Ascending aorta (tissue), 2 donors: ENCODE results near the gene ANTXR1. TPM values are rescaled to one million over a fixed set of nuclear protein-coding genes. Genes with fewer than 3 reads are reported as not detected.

Experiments
- DNase-seq, 2 donors: peaks; one replicate each; pipeline ENCODE4 v3.0.0-alpha.2; 2019; ENCODE audit warnings: low spot score in 2 of 2
- H3K27ac ChIP-seq, 2 donors: fragments of 200-600 bp; sonication (generic); one replicate each; pipeline ENCODE4 v1.5.1; 2016 to 2017; ENCODE audit warnings: mild to moderate bottlenecking in 1 of 2
- H3K27me3 ChIP-seq: fragments of 200-600 bp; sonication (generic); one replicate; pipeline ENCODE4 v1.5.1; 2017
- H3K36me3 ChIP-seq, 2 donors: fragments of 200-600 bp; sonication (generic); one replicate each; pipeline ENCODE4 v1.5.1; 2016
- H3K4me1 ChIP-seq, 2 donors: fragments of 200-600 bp; sonication (generic); one replicate each; pipeline ENCODE4 v1.5.1; 2016 to 2017; ENCODE audit warnings: mild to moderate bottlenecking in 1 of 2
- H3K4me3 ChIP-seq, 2 donors: fragments of 200-600 bp; sonication (generic); one replicate each; pipeline ENCODE4 v1.5.1; 2016 to 2017; ENCODE audit warnings: mild to moderate bottlenecking in 1 of 2
- H3K9me3 ChIP-seq, 2 donors: fragments of 200-600 bp; sonication (generic); one replicate each; pipeline ENCODE4 v1.5.1; 2016
- CTCF ChIP-seq, 3 experiments: fragments of 200-600 bp in 2 of 3; fragments of 450-650 bp in 1 of 3; sonication (generic) in 2 of 3; IDR thresholded peaks; one replicate each; pipeline ENCODE4 v1.5.1; 2016 to 2019; ENCODE audit warnings: antibody characterized with exemption in 3 of 3, mild to moderate bottlenecking in 1 of 3, moderate library complexity in 1 of 3
- intact Hi-C: fragments of 100-400 bp; cut with DNase I; formaldehyde crosslinking; loops from one replicate; pipeline ENCODE4 v1.15.1; 2023
- total RNA-seq: library from RNA; depleted of rRNA; stranded (reverse); fragments of >200 nt; gene quantifications from one replicate; pipeline ENCODE4 v1.1.0, GENCODE V29; 2016

ANTXR1 gene
- total RNA-seq, 1 donor from 2014 or later, result 90.3 TPM

DNA sequence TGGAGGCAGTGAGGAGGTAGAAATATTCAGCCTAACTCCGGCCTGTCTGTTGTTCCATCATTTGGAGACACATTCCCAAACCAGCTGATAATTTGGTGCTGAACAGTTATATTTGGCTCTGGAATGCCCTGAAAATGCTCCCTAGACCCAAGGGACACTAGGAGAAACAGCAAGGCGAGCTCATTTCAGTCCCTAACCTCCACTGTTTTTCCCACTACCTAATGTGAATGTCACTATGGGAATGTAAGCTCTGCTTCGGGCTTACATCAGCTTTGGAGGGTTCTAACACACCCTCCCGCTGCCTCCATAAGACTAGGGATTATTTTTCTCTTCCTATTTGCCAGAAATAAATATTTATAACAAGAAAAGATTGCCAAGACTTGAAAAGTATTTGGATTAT, 103.5 kb downstream of the ANTXR1 start:
- Histone ChIP-seq H3K9me3 (no peaks in the 10 kb centered on the region), H3K4me1 (peaks cover 12 to 59% of the 10 kb centered on the region in 2 donors), H3K36me3 (no peaks in the 10 kb centered on the region), H3K27ac (peak overlapping the region; percentile 90 to 91), H3K4me3 (no peak overlapping the region), H3K27me3 (no peaks in the 10 kb centered on the region)
- peak in 1 of 2 donors; percentile 68 for DNase-seq
- TF ChIP-seq CTCF (IDR thresholded peaks at IDR 0.05), result no peak
- intact Hi-C loops, result loop anchor here (5.0 kb wide), 3 partner anchors 46 to 104 kb away; partner anchors contain the start of gene ANTXR1

DNA sequence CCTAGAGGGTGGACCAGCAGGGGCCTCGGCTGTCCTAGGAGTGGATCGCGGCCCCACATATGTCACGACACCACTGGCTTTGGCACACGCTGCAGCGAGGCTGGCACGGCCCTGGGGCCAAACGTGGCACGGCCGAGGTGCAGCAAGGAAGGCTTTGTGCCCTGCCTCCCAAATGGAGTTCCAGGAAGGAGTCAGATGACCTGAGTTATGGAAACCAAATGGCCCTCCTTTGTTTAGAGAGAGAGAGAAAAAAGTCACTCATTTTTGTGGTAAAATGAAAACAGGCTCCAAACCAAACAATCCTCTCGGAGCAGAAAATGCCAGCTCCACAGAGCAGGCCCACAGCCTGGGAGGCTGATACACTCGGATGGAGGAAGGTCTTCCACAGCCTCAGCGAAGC, 105.6 kb downstream of the ANTXR1 start:
- Histone ChIP-seq H3K4me3 (peak overlapping the region in 1 of 2 donors; percentile 28), H3K4me1 (peaks cover 16 to 68% of the 10 kb centered on the region in 2 donors), H3K27me3 (no peaks in the 10 kb centered on the region), H3K27ac (peak overlapping the region; percentile 90 to 91), H3K9me3 (no peaks in the 10 kb centered on the region), H3K36me3 (peaks cover 5 to 6% of the 10 kb centered on the region in 2 donors)
- peak in 1 of 2 donors; percentile 66 for DNase-seq
- intact Hi-C loops, result loop anchor here (1.0 to 5.0 kb wide), 6 partner anchors 19 to 188 kb away; partner anchors contain the start of gene ANTXR1
- TF ChIP-seq CTCF (IDR thresholded peaks at IDR 0.05), result no peak

- peak overlapping the region; percentile 90 to 91 for H3K27ac ChIP-seq
- peak in 1 of 2 donors; percentile 69 for DNase-seq
- intact Hi-C loops, result loop anchor here (2.0 to 5.0 kb wide), 5 partner anchors 43 to 188 kb away; partner anchors contain the start of gene ANTXR1
Measured at GRCh38 chr2:69119104-69119894, 106.3 kb downstream of the ANTXR1 start.

DNA sequence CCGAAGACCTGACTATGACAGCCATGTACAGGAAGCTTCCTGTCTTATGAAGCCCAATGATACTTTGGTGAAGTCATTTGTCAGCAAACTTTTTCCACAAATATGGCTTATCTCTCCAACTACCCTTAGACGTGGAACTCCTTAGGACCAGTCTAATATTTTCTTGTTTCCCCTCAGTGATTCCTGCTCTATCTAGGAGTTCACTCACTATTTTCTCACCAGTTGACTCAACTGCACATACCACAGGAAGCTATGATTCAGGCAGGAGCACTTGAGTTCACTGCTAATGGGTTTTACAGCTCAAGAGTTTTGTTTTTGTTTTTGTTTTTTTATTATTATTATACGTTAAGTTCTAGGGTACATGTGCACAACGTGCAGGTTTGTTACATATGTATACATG, 109.3 kb downstream of the ANTXR1 start:
- peaks cover 12 to 40% of the 10 kb centered on the region in 2 donors for H3K4me1 ChIP-seq
- peaks cover 24 to 37% of the 10 kb centered on the region in 2 donors for H3K36me3 ChIP-seq
- no peak overlapping the region for H3K4me3 ChIP-seq
- no peaks in the 10 kb centered on the region for H3K9me3 ChIP-seq
- intact Hi-C loops, result no loop called here
- no peaks in the 10 kb centered on the region for H3K27me3 ChIP-seq
- no peak for TF ChIP-seq CTCF (IDR thresholded peaks at IDR 0.05)
- H3K27ac ChIP-seq, result peak overlapping the region; percentile 90 to 91
- DNase-seq, result no peak

More at GRCh38 chr2:69119104-69119894, 106.3 kb downstream of the ANTXR1 start:
- Histone ChIP-seq H3K4me1 (peaks cover 16 to 66% of the 10 kb centered on the region in 2 donors), H3K27me3 (no peaks in the 10 kb centered on the region), H3K9me3 (no peaks in the 10 kb centered on the region), H3K4me3 (no peak overlapping the region), H3K36me3 (peaks cover 11 to 13% of the 10 kb centered on the region in 2 donors)
- TF ChIP-seq CTCF (IDR thresholded peaks at IDR 0.05), result peak; percentile 11 to 49 (median 16)

- no peaks in the 10 kb centered on the region for H3K9me3 ChIP-seq
- no peak overlapping the region for H3K4me3 ChIP-seq
- H3K27ac ChIP-seq, result peak overlapping the region; percentile 35 to 90
- peaks cover 24 to 37% of the 10 kb centered on the region in 2 donors for H3K36me3 ChIP-seq
- intact Hi-C loops, result no loop called here
- H3K27me3 ChIP-seq, result no peaks in the 10 kb centered on the region
- H3K4me1 ChIP-seq, result peaks cover 12 to 31% of the 10 kb centered on the region in 2 donors
- TF ChIP-seq CTCF (IDR thresholded peaks at IDR 0.05), result no peak
- DNase-seq, result no peak
Measured at GRCh38 chr2:69123182-69123581, 110.2 kb downstream of the ANTXR1 start.
